HepG2 (cell line): ENCODE data around the gene ZFPL1. TPM values are rescaled to one million over a fixed set of nuclear protein-coding genes. Genes with fewer than 3 reads are reported as not detected.

Experiments used
- ETS1 ChIP-seq: sonication (generic); formaldehyde crosslinking; IDR thresholded peaks from 2 replicates; pipeline ENCODE4 v1.4.0; 2020; ENCODE audit warnings: missing genetic modification reagents
- HMGXB3 ChIP-seq: sonication (generic); formaldehyde crosslinking; IDR thresholded peaks from 2 replicates; pipeline ENCODE4 v1.4.0; 2020; ENCODE audit warnings: missing genetic modification reagents, borderline replicate concordance
- KLF15 ChIP-seq: sonication (generic); formaldehyde crosslinking; IDR thresholded peaks from 2 replicates; pipeline ENCODE4 v1.8.1; 2023; ENCODE audit warnings: borderline replicate concordance, mild to moderate bottlenecking, inconsistent platforms, missing genetic modification reagents, mixed read lengths
- REL ChIP-seq: sonication (generic); formaldehyde crosslinking; conservative IDR thresholded peaks from 2 replicates; pipeline ENCODE4 v1.8.0; 2022; ENCODE audit warnings: mild to moderate bottlenecking, missing genetic modification reagents, moderate library complexity
- SMYD3 ChIP-seq: sonication (generic); formaldehyde crosslinking; IDR thresholded peaks from 2 replicates; pipeline ENCODE4 v1.8.1; 2023; ENCODE audit warnings: mild to moderate bottlenecking, missing genetic modification reagents
- STAG1 ChIP-seq: sonication (generic); formaldehyde crosslinking; IDR thresholded peaks from 2 replicates; pipeline ENCODE4 v1.4.0; 2020; ENCODE audit warnings: missing genetic modification reagents
- ZNF607 ChIP-seq: sonication (generic); formaldehyde crosslinking; IDR thresholded peaks from 2 replicates; pipeline ENCODE4 v1.5.1; 2020; ENCODE audit warnings: missing genetic modification reagents, mild to moderate bottlenecking, borderline replicate concordance
- polyA plus RNA-seq, 8 experiments: library from polyadenylated mRNA; depleted of rRNA in 3 of 8; stranded (reverse) in 7 of 8; unstranded in 1 of 8; fragments of >200 nt; fragmentation: Illumina TruSeq in 4 of 8; extraction: Trizol in 4 of 8; gene quantifications; 2 replicates each; pipeline versions ENCODE4 v1.2.1 to v1.2.3, GENCODE V29; 2011 to 2016; ENCODE audit warnings: low read depth in 4 of 8, missing spikeins in 1 of 8, mixed read lengths in 1 of 8; ENCODE audit not compliant: insufficient read depth in 1 of 8
- total RNA-seq, 5 experiments: library from RNA; depleted of rRNA; stranded (reverse); fragments of >200 nt; fragmentation: Illumina TruSeq; extraction: Trizol; gene quantifications; 2 replicates each; pipeline ENCODE4 v1.2.3, GENCODE V29; 2016; ENCODE audit warnings: low read depth in 1 of 5
- TF ChIP-seq, protein P1 (sequence below): sonication (generic); formaldehyde crosslinking; IDR thresholded peaks from 2 replicates; pipeline ENCODE4 v1.5.0; 2020; ENCODE audit warnings: missing genetic modification reagents
- TF ChIP-seq, protein P2 (sequence below): sonication (generic); formaldehyde crosslinking; IDR thresholded peaks from one replicate; pipeline ENCODE4 v1.5.1; 2020; ENCODE audit warnings: mild to moderate bottlenecking, missing genetic modification reagents; ENCODE audit errors: not compliant biosample characterization
- TF ChIP-seq, protein P3 (sequence below): IDR thresholded peaks from 2 replicates; pipeline ENCODE4 v1.6.1; 2018; ENCODE audit warnings: missing genetic modification reagents

The ZFPL1 gene
- total and polyA plus RNA-seq, 2 of the 13 experiments (the other 11 are each of a cell fraction or from before 2014, with no cell fraction given) = 32.2 to 56.0 TPM

GRCh38 chr11:65110354-65110861 lies 26.4 kb downstream of the ZFPL1 start (continued):
- TF ChIP-seq, protein P1, sequence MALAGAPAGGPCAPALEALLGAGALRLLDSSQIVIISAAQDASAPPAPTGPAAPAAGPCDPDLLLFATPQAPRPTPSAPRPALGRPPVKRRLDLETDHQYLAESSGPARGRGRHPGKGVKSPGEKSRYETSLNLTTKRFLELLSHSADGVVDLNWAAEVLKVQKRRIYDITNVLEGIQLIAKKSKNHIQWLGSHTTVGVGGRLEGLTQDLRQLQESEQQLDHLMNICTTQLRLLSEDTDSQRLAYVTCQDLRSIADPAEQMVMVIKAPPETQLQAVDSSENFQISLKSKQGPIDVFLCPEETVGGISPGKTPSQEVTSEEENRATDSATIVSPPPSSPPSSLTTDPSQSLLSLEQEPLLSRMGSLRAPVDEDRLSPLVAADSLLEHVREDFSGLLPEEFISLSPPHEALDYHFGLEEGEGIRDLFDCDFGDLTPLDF = no peak
- TF ChIP-seq ETS1 (CRISPR knock-in tag) (no peak), KLF15 (no peak), ZNF607 (no peak), REL (CRISPR knock-in tag) (no peak), HMGXB3 (CRISPR knock-in tag) (no peak), STAG1 (CRISPR knock-in tag) (peak; percentile 59), SMYD3 (CRISPR knock-in tag) (no peak)
- TF ChIP-seq, protein P2, sequence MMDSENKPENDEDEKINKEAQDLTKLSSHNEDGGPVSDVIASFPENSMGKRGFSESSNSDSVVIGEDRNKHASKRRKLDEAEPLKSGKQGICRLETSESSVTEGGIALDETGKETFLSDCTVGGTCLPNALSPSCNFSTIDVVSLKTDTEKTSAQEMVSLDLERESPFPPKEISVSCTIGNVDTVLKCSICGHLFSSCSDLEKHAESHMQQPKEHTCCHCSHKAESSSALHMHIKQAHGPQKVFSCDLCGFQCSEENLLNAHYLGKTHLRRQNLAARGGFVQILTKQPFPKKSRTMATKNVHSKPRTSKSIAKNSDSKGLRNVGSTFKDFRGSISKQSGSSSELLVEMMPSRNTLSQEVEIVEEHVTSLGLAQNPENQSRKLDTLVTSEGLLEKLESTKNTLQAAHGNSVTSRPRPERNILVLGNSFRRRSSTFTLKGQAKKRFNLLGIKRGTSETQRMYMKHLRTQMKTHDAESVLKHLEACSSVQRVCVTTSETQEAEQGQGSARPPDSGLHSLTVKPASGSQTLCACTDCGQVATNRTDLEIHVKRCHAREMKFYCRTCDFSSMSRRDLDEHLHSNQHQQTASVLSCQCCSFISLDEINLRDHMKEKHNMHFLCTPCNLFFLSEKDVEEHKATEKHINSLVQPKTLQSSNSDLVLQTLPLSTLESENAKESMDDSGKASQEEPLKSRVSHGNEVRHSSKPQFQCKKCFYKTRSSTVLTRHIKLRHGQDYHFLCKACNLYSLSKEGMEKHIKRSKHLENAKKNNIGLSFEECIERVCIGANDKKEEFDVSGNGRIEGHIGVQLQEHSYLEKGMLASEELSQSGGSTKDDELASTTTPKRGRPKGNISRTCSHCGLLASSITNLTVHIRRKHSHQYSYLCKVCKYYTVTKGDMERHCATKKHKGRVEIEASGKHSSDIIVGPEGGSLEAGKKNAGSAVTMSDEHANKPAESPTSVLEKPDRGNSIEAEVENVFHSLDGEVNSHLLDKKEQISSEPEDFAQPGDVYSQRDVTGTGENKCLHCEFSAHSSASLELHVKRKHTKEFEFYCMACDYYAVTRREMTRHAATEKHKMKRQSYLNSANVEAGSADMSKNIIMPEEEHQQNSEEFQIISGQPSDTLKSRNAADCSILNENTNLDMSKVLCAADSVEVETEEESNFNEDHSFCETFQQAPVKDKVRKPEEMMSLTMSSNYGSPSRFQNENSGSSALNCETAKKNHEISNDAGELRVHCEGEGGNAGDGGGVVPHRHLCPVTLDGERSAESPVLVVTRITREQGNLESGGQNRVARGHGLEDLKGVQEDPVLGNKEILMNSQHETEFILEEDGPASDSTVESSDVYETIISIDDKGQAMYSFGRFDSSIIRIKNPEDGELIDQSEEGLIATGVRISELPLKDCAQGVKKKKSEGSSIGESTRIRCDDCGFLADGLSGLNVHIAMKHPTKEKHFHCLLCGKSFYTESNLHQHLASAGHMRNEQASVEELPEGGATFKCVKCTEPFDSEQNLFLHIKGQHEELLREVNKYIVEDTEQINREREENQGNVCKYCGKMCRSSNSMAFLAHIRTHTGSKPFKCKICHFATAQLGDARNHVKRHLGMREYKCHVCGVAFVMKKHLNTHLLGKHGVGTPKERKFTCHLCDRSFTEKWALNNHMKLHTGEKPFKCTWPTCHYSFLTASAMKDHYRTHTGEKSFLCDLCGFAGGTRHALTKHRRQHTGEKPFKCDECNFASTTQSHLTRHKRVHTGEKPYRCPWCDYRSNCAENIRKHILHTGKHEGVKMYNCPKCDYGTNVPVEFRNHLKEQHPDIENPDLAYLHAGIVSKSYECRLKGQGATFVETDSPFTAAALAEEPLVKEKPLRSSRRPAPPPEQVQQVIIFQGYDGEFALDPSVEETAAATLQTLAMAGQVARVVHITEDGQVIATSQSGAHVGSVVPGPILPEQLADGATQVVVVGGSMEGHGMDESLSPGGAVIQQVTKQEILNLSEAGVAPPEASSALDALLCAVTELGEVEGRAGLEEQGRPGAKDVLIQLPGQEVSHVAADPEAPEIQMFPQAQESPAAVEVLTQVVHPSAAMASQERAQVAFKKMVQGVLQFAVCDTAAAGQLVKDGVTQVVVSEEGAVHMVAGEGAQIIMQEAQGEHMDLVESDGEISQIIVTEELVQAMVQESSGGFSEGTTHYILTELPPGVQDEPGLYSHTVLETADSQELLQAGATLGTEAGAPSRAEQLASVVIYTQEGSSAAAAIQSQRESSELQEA (CRISPR knock-in tag) = no peak
- TF ChIP-seq, protein P3, sequence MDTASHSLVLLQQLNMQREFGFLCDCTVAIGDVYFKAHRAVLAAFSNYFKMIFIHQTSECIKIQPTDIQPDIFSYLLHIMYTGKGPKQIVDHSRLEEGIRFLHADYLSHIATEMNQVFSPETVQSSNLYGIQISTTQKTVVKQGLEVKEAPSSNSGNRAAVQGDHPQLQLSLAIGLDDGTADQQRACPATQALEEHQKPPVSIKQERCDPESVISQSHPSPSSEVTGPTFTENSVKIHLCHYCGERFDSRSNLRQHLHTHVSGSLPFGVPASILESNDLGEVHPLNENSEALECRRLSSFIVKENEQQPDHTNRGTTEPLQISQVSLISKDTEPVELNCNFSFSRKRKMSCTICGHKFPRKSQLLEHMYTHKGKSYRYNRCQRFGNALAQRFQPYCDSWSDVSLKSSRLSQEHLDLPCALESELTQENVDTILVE = no peak
